Activated T-helper 17 cell treated with anti-CD3 and anti-CD28 coated beads, Interleukin-2, amount 50 U/mL, for 72 hours (primary cell): Measurements from ENCODE around the gene ACSS1. TPM values are rescaled to one million over a fixed set of nuclear protein-coding genes. Genes with fewer than 3 reads are reported as not detected.

Source experiments
- ATAC-seq: fragments of 150-1000 bp; cut with Tn5 transposase; replicated peaks from 2 replicates; pipeline ENCODE4 v1.10.0; 2021; ENCODE audit warnings: mild to moderate bottlenecking, moderate library complexity
- H3K27ac Mint-ChIP-seq: one replicate; pipeline ENCODE4 v1.8.0; 2022; ENCODE audit warnings: mixed read lengths
- H3K27me3 Mint-ChIP-seq: one replicate; pipeline ENCODE4 v1.8.0; 2022; ENCODE audit warnings: mixed read lengths
- H3K36me3 Mint-ChIP-seq: one replicate; pipeline ENCODE4 v1.8.0; 2022; ENCODE audit warnings: low read depth, mild to moderate bottlenecking, mixed read lengths
- H3K4me1 Mint-ChIP-seq: one replicate; pipeline ENCODE4 v1.8.0; 2022; ENCODE audit warnings: mixed read lengths
- H3K4me3 Mint-ChIP-seq: one replicate; pipeline ENCODE4 v1.8.0; 2022; ENCODE audit warnings: mild to moderate bottlenecking, mixed read lengths
- H3K9me3 Mint-ChIP-seq: one replicate; pipeline ENCODE4 v1.8.0; 2022; ENCODE audit warnings: mixed read lengths
- total RNA-seq, 2 donors: library from RNA; stranded (reverse); gene quantifications; one replicate each; pipeline ENCODE4 v1.2.3, GENCODE V29; 2022

The ACSS1 gene
- total RNA-seq, 2 donors from 2014 or later = 8.4 to 23.3 TPM

GRCh38 chr20:25083773-25084625, 26.1 kb upstream of the ACSS1 start:
- Mint-ChIP-seq H3K27me3 (peaks cover 42% of the 10 kb centered on the region), H3K4me1 (peaks cover 6% of the 10 kb centered on the region), H3K36me3 (peaks cover 5% of the 10 kb centered on the region), H3K4me3 (peak overlapping the region; percentile 37), H3K9me3 (no peaks in the 10 kb centered on the region), H3K27ac (no peak overlapping the region)
- ATAC-seq = no peak

- Mint-ChIP-seq H3K36me3 (peaks cover 5% of the 10 kb centered on the region), H3K4me3 (peak overlapping the region; percentile 37), H3K27me3 (peaks cover 50% of the 10 kb centered on the region), H3K9me3 (no peaks in the 10 kb centered on the region), H3K27ac (no peak overlapping the region), H3K4me1 (peaks cover 5% of the 10 kb centered on the region)
- no peak for ATAC-seq
These were observed 25.3 kb upstream of the ACSS1 start for GRCh38 chr20:25083141-25083772.

GRCh38 chr20:25082498-25082873, 24.5 kb upstream of the ACSS1 start:
- no peak overlapping the region for H3K27ac Mint-ChIP-seq
- H3K36me3 Mint-ChIP-seq = peaks cover 5% of the 10 kb centered on the region
- peaks cover 5% of the 10 kb centered on the region for H3K4me1 Mint-ChIP-seq
- H3K9me3 Mint-ChIP-seq = no peaks in the 10 kb centered on the region
- H3K27me3 Mint-ChIP-seq = peaks cover 56% of the 10 kb centered on the region
- ATAC-seq = no peak
- H3K4me3 Mint-ChIP-seq = peak overlapping the region; percentile 21

- ATAC-seq = no peak
- H3K4me3 Mint-ChIP-seq = peak within 1 kb of the TSS; percentile 21
- no peaks in the 10 kb centered on the region for H3K9me3 Mint-ChIP-seq
- peaks cover 5% of the 10 kb centered on the region for H3K36me3 Mint-ChIP-seq
- peaks cover 8% of the 10 kb centered on the region for H3K4me1 Mint-ChIP-seq
- H3K27me3 Mint-ChIP-seq = peaks cover 60% of the 10 kb centered on the region
- no peak within 1 kb of the TSS for H3K27ac Mint-ChIP-seq
These were observed 24.0 kb upstream of the ACSS1 start, which contains the start of gene VSX1 for GRCh38 chr20:25081730-25082497. VSX1 (minus strand) TSS chr20:25082141; CDS start chr20:25082096, 45 bp downstream.

- no peak for ATAC-seq
These were observed 23.3 kb upstream of the ACSS1 start for GRCh38 chr20:25081065-25081729.

GRCh38 chr20:25079171-25079570, 21.2 kb upstream of the ACSS1 start:
- peaks cover 64% of the 10 kb centered on the region for H3K27me3 Mint-ChIP-seq
- H3K9me3 Mint-ChIP-seq = no peaks in the 10 kb centered on the region
- H3K27ac Mint-ChIP-seq = no peak overlapping the region
- no peak overlapping the region for H3K4me3 Mint-ChIP-seq
- peaks cover 10% of the 10 kb centered on the region for H3K4me1 Mint-ChIP-seq
- H3K36me3 Mint-ChIP-seq = peaks cover 5% of the 10 kb centered on the region
- no peak for ATAC-seq

More at GRCh38 chr20:25081065-25081729, 23.3 kb upstream of the ACSS1 start:
- no peaks in the 10 kb centered on the region for H3K9me3 Mint-ChIP-seq
- H3K4me3 Mint-ChIP-seq = no peak overlapping the region
- H3K4me1 Mint-ChIP-seq = peaks cover 10% of the 10 kb centered on the region
- peaks cover 5% of the 10 kb centered on the region for H3K36me3 Mint-ChIP-seq
- H3K27ac Mint-ChIP-seq = no peak overlapping the region
- peaks cover 63% of the 10 kb centered on the region for H3K27me3 Mint-ChIP-seq

GRCh38 chr20:25078662-25079061, 20.7 kb upstream of the ACSS1 start:
- peaks cover 5% of the 10 kb centered on the region for H3K36me3 Mint-ChIP-seq
- H3K4me3 Mint-ChIP-seq = no peak overlapping the region
- no peak overlapping the region for H3K27ac Mint-ChIP-seq
- peaks cover 10% of the 10 kb centered on the region for H3K4me1 Mint-ChIP-seq
- ATAC-seq = no peak
- no peaks in the 10 kb centered on the region for H3K9me3 Mint-ChIP-seq
- H3K27me3 Mint-ChIP-seq = peaks cover 62% of the 10 kb centered on the region

- Mint-ChIP-seq H3K9me3 (no peaks in the 10 kb centered on the region), H3K4me1 (peaks cover 9% of the 10 kb centered on the region), H3K27ac (no peak overlapping the region), H3K4me3 (no peak overlapping the region), H3K27me3 (peaks cover 59% of the 10 kb centered on the region), H3K36me3 (peaks cover 4% of the 10 kb centered on the region)
- peak; percentile 29 for ATAC-seq
These were observed 19.8 kb upstream of the ACSS1 start for GRCh38 chr20:25077610-25078169.

- no peaks in the 10 kb centered on the region for H3K9me3 Mint-ChIP-seq
- peaks cover 5% of the 10 kb centered on the region for H3K4me1 Mint-ChIP-seq
- H3K27me3 Mint-ChIP-seq = peaks cover 58% of the 10 kb centered on the region
- no peak overlapping the region for H3K4me3 Mint-ChIP-seq
- no peak overlapping the region for H3K27ac Mint-ChIP-seq
- no peaks in the 10 kb centered on the region for H3K36me3 Mint-ChIP-seq
- peak; percentile 43 for ATAC-seq
These were observed 19.0 kb upstream of the ACSS1 start for GRCh38 chr20:25076731-25077609.

GRCh38 chr20:25076201-25076600, 18.3 kb upstream of the ACSS1 start:
- no peaks in the 10 kb centered on the region for H3K36me3 Mint-ChIP-seq
- no peak for ATAC-seq
- no peak overlapping the region for H3K4me3 Mint-ChIP-seq
- H3K9me3 Mint-ChIP-seq = no peaks in the 10 kb centered on the region
- H3K27ac Mint-ChIP-seq = no peak overlapping the region
- peaks cover 5% of the 10 kb centered on the region for H3K4me1 Mint-ChIP-seq
- H3K27me3 Mint-ChIP-seq = peaks cover 64% of the 10 kb centered on the region

GRCh38 chr20:25073544-25073943, 15.6 kb upstream of the ACSS1 start:
- Mint-ChIP-seq H3K27ac (no peak overlapping the region), H3K4me1 (peaks cover 5% of the 10 kb centered on the region), H3K9me3 (no peaks in the 10 kb centered on the region), H3K4me3 (no peak overlapping the region), H3K27me3 (peaks cover 58% of the 10 kb centered on the region), H3K36me3 (no peaks in the 10 kb centered on the region)
- ATAC-seq = no peak

GRCh38 chr20:25072226-25072811, 14.4 kb upstream of the ACSS1 start:
- Mint-ChIP-seq H3K4me1 (peaks cover 5% of the 10 kb centered on the region), H3K36me3 (no peaks in the 10 kb centered on the region), H3K9me3 (no peaks in the 10 kb centered on the region), H3K27me3 (peaks cover 51% of the 10 kb centered on the region), H3K4me3 (no peak overlapping the region), H3K27ac (no peak overlapping the region)
- no peak for ATAC-seq

GRCh38 chr20:25071734-25072133, 13.8 kb upstream of the ACSS1 start:
- Mint-ChIP-seq H3K27me3 (peaks cover 46% of the 10 kb centered on the region), H3K9me3 (no peaks in the 10 kb centered on the region), H3K4me3 (no peak overlapping the region), H3K36me3 (no peaks in the 10 kb centered on the region), H3K4me1 (peaks cover under 1% of the 10 kb centered on the region), H3K27ac (no peak overlapping the region)
- ATAC-seq = no peak
